Glomerular endothelial cell (primary cell): ENCODE data around the gene LRRC71. TPM values are rescaled to one million over a fixed set of nuclear protein-coding genes. Genes with fewer than 3 reads are reported as not detected.
"Not testable (repeated sequence)": the region's sequence is repeated elsewhere in the genome, so short reads cannot be mapped to it uniquely, and the experiment has no call there.

Experiments
- DNase-seq: peaks from one replicate; pipeline ENCODE4 v3.0.0-alpha.2; 2011; ENCODE audit warnings: low read depth, low spot score; ENCODE audit errors: extremely low read depth
- total RNA-seq: library from RNA; depleted of rRNA; stranded (reverse); fragments of >200 nt; gene quantifications from 2 replicates; pipeline ENCODE4 v1.2.3, GENCODE V29; 2015

LRRC71 gene
- total RNA-seq, 1 donor from 2014 or later = 0.12 TPM

DNA sequence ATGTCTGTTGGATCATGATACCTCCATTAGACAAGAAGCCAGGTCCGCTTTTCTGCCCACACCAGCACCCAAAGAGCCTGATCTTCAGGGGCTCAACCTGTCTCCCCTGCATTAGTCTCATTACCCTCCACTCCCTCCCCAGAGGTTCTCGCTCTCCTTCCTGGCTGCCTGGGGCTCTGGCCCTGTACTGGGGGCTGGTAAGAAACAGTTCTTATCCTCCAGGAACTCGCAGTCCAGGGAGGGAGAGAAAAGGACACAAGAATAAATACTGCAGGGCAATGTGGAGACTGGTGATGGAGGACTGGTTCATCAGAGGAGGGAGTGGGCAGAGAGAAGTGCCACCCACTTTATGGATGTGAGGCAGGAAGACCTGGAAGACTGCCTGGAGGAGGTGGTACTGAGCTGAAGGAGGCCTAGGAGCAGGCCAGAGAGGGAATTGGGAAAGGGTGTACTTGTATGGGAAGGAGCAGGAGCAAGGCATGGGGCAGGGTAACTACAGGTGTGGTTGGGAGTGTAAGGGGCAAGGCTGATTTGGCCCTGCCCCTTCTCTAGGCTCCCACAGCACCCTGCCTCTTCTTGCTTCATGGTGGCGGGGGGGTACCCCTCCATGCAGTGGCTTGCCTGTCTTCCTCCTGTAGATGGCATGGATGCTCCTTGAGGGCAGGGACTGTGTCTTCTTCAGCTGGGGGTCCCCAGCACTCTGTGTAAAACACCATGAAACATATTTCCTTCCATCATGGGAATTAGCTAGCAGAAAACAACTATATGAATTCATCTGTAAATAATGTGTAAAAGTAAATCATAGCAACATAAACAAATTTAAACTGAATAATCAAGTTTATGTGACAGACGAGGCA, 5.0 kb downstream of the LRRC71 start:
- no peak for DNase-seq

DNA sequence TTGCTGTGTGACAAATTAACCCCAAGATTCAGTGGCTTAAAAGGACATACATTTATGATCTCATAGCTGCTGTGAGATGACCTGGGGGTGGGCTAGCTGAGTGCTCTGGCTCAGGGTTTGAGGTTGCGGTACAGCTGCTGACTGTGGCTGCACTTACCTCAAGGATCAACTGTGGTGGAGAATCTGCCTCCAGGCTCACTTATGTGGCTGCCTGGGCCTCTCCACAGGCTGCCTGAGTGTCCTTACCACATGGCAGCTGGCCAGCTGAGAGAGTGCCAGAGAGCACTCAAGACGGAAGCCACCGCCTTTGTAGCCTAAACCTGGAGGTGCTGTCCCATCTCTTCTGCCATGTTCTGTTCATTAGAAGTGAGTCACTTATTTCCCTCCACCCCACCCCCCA, 5.7 kb downstream of the LRRC71 start:
- DNase-seq = no peak

DNA sequence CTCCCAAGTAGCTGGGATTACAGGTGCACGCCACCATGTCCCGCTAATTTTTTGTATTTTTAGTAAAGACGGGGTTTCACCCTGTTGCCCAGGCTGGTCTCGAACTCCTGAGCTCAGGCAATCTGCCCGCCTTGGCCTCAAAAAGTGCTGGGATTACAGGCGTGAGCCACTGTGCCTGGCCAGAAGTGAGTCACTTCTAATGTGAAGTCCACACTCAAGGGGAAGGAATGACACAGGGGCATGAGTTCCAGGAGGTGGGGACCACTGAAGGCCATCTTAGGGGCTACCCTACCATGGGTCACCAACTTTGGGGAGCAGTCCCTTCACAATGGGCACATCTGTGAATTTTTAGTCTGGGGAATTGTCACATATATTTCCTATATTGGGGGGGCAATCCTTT, 6.3 kb downstream of the LRRC71 start:
- not testable (repeated sequence) for DNase-seq

DNA sequence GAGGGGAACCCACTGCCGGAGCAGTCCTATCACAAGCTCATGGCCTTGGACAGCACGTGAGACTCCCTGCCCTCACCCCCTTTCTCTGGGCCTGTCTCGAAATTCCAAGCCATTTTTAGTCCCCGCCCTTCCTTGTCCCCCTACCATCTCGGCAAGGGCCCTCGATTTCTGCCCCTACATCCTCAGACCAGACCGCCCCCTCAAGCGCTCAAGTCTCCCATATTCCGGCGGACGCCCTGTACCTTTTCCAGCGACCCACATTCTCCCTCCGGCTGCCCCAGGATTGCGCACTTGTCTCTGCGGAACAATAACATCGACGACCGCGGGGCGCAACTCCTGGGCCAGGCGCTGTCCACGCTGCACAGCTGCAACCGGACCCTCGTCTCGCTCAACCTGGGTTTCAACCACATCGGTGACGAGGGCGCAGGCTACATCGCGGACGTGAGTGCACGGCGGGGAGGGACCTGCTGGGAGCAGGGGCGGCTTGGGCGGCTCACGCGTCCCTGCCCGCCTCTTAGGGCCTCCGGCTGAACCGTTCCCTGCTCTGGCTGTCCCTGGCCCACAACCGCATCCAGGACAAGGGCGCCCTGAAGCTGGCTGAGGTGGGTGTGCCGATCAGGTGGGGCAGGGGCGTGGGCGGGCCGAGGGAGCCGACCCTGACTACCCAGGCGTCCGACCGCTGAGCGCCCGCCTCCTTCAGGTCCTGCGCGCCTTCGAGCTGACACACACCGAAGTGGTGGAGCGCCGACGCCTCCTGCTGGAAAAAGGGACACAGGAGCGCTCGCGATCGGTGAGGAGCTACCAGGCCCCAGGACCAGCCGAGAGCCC, 7.0 kb downstream of the LRRC71 start:
- no peak for DNase-seq

DNA sequence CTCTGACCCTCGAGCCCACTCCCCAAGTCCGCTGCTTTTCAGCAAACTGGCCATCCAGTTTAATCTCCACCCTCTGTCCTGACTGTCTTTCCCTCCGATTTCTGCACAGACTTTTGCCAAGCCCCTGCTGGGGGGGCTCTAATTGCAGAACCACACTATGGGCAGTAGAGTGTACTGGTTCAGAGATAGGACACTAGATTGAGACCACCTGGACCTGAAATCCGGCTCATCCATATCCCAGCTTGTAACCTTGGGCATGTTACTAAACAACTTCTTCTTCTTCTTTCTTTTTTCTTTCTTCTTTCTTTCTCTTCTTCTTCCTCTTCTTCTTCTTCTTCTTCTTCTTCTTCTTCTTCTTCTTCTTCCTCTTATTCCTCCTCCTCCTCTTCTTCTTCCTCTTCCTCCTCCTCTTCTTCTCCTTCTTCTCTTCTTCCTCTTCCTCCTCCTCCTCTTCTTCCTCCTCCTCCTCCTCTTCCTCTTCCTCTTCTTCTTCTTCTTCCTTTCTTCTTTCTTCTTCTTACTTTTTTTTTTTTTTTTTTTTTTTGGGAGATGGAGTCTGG, 7.7 kb downstream of the LRRC71 start:
- DNase-seq = no peak

DNA sequence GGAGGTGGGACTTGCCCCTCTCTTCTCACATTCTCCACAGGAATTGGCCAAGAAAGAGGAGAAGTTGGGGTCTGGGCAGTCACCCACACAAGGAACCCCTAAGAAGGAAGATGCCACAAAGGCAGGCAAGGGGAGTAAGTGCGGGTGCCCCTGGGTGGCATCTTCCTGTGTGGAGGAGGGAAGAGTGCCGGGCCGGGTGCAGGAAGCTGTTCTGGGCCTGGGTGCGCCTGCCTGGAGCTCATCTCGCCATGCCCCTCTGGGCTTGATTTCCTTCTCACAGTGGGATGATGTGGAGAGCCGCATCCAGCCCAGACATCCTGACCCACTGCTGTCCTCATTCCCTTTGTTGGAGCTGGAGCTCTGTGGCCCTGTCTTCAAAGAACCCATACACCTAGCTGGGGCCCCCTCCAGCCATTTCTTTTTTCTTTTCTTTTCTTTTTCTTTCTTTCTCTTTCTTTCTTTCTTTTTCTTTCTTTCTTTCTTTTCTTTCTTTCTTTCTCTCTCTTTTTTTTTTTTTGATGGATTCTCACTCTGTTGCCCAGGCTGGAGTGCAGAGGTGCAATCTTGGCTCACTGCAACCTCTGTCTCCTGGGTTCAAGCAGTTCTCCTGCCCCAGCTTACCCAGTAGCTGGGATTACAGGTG, 9.3 kb downstream of the LRRC71 start:
- no peak for DNase-seq

DNA sequence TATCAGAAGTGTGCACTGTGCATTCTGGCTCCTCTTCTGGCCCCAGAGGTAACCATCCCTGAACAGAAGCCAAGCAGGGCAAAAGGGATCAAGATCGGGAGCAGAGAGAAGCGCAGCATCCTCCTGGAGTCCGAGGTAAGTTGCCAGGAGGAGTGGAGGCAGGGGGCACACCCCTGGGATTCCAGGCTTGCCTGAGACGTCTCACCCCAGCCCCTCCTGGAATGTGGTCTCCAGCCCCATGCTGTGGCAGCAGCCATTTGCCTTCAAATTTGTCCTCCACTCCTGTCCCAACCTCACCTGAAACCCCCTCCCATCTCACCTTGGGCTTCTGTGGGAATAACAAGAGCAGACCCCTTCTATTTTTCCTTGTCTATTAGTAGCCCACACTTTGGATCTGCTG, 10.1 kb downstream of the LRRC71 start:
- no peak for DNase-seq

DNA sequence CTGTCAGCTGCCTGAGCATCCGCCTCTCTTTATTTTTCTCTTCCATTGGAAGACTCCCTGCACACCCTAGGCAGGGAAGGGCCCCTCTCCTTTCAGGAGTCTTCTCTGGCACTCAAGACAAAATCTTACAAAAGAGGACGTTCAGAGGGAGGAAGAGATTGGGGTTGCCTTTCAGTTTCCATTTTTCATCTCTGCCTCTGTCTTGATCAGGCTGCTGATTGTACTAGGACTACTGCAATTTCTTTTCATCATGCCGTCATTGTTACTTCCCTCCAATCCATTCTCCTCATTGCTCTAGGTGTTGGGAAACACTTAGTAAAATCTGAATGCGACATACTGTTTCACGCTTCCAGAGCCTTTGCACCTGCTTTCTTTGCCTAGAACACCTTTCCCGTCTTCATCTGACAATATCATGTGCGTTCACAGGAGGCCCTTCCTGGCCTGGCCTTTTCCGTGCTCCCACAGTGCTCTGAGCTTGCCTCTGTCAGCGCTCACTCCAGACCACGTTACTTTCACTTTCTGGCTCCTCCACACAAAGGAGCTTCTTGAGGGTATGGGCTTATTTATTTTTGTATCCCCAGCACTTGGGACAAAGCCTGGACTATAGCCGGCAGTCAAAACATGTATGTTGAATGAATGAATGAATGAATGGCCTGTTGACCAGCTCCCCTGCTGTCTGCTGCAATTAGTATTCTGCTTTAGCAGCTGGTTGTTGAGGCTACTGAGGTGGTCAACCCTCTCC, 10.9 kb downstream of the LRRC71 start:
- no peak for DNase-seq

DNA sequence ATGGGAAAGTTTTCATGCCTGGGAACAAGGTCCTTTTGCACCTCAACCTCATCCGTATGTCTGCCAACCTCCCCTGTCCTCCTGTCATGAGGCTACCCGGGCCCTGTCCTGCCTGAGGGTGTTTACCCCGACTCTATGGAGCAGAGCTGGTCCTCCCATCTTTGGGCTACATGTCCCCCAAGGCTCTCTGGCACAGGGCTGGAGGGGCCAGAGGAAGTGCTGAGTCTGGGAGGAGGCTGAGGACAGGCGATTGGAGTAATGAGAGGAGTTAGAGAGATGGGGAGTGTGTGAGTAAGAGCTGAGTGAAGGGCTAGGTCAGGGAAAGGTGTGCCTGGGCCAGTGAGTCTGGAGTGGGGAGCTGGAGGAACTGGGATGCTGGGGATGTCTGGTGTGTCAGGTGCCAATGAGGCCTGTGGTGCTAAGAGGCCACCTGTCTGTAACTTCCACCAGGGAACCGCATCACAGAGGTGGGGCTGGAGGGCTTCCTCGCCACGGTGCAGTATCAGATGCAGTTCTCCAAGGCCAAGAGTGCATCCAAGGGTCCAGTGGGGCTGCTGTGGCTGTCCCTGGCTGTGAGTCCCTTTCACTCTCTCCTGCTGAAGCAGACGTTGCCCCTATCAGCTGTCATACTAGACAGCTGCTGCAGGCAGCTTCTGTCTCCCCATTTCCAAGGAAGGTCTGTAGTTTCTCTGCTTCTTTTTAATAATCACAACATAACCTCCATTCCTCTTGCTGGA, 11.7 kb downstream of the LRRC71 start:
- no peak for DNase-seq

DNA sequence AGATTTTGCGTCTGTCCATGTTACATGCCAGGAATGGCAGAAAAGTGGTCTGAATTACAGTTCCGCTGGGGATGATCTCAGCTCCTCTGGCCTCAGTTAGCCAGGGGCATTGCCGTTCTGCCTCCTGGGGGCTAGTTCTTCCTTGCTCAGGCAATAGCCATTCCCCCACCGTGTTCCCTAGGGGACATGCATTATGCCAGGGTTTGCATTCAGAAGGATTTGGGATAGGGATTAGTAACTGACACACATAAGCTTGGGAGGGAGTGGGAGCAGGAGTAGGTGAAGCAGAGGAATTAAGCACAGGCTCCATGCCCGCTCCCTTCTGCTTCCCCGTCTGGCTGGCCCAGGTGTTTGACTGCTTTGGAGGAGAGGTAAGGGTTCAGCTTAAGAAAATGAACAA, 12.7 kb downstream of the LRRC71 start:
- DNase-seq = no peak

DNA sequence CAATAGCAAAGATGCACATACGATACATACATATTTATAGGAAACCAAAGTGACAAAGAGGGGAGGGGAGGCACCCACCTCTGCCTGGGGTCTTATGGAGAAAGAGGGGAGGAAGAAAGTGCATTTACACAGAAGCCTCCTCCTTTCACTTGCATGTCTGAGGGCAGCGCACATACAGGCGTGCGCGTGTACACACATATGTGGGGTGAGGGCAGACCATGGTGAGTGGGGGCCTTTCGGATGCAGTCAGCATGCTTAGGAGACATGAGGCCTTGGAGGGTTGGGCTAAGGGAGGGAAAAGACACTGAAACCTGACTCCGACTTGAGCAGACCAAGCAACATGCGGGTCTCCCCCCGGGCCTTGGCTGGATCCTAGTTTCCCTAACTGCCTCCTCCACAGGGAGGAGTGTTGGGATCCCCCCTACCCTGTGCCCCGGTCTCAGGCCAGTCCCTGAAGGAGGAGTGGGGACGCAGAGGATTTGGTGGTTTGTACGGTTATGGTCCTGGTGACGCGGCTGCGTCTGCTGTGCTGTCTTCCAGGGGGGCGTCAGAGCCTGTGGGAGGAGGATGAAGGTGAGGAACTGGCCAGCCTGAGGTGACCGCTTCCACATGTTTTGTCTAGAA, 15.2 kb downstream of the LRRC71 start:
- no peak for DNase-seq

DNA sequence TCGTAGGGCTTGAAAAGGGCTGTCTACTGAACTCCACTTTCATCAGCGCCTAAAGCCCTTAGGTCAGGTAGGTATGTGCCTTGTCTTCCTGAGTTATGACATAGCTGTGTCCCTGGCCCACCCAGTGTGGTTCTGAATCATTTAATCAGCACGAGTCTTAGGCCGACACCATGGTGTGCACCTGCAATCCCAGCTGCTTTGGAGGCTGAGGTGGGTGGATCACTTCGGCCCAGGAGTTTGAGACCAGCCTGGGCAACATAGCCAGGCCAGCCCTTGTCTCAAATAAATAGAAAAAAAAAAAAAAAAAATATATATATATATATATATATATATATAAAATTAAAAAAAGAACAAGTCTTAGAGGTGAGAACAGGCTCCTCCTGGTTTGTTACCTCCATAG, 15.8 kb downstream of the LRRC71 start:
- no peak for DNase-seq

DNA sequence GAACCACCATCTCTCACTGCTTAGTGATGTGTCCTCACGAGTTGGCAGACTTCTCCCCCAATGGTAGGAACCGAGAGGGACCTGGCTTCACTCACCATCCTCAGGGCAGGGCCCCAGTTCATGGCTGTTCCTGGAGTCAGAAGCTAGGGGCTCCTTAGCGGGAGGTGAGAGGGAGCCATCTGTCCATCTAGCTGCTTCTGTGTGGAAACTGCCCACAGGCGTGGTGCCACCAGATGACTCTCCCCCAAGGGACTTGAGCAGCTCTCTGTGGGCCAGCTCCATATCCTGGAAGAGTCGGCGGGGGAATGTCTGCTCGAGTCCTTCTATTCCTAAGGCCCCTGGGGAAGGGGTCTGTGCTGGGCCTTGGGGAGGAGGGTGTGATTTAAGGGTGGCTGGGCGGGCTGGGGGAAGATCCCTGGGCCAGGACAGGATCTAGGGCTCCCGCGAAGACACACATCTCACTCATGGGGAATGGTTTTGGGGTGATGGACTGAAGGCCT, 16.3 kb downstream of the LRRC71 start:
- DNase-seq = no peak

DNA sequence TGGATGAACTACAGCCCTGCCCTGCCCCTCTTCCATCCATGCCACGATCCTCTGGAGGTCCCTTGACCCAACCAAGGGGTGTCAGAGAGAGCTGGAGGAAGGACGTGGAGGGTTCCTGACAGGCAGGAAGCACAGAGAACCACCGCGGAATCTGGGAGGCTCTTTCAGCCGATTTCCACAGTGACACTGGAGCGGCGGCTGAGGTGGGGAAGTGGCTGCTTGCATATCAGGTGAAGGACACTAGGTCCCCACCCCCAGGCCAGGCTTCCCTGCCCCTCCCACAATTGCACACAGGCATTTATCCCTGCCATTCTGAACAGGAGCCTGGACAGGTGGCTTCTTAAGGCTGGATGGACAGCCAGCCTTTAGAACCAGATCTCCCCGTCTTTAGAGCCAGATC, 17.5 kb downstream of the LRRC71 start:
- DNase-seq = no peak

DNA sequence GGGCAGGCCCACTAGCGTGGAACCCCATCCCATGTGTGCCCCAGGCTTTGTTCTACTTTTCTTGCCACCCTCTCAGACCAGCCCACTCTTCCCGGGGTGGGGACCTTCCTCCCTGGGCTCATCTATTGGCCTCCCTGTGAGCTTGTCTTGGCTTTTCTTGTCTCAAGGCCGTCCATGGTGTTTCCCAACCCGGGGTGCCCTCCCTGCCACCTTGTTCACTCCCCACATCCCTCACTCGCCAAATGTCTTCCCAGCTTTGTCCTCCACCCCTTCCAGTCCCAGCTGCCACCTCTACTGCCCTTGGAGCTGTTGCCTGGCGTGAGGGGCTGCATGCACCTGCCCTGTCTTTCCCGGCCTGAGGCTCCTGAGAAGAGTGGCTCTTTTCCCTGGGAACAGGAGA, 18.4 kb downstream of the LRRC71 start:
- no peak for DNase-seq

DNA sequence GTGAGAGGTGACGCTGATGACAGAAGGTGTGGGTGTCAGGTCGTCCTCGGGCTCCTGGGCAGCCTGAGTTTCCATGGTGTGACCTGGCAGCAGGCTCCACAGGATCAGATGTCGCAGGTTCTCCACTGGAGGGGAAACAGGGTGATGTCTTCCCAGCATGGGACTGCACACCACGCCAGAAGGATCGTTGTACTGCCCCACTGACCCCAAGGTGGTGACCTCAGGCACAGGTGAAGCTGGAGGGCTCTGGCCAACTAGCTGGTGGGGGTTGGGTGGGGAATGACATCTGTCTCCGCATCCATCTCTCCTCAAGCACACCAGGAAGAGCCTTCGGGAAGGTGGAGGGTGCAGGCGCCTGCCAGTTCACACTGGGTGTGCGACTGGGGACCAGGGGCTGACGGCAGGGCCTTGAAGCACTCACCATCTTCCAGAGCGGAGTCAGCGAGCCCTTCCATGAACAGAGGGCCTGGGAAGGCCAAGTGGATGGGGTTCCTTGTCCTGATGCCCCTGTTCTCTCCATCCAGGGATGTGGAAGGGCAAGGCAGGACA, 19.4 kb downstream of the LRRC71 start:
- DNase-seq = no peak

DNA sequence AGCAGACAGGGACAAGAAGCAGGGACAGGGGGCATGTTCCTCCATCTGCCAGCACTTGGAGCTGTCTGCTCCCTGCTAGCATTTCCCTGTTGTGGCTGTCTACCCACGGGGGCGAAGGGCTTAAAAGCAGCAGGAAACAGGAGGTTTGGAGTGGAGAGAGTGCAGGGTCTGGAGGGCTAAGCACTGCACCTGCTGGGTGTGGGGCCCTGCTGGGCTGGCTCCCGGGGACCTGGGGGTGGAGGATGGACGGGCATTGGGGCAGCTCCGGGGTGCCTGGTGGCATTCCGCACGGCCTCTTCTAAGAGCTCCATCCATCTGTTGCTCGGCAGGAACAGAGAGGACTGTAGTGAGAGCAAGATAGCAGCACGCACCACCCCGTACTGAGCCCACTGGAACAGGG, 21.2 kb downstream of the LRRC71 start:
- no peak for DNase-seq

DNA sequence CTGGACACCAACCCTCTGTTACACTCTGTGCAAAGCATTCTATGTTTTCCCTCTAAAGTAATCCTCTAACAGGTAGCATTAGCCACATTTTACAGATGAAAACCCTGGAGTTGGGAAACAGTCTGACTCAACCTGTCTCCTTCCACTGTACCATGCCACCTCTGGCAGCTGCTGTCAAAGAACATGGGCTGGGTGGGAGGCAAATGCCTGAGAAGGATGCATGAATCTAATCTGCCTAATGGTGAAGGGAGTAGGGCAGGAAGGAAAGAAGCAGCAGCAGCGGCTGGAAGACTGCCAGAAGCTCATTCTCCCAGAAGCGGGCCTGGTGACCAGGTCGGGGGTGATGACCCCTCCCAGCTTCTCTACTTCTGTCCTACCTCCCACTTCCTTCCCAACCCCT, 21.7 kb downstream of the LRRC71 start:
- no peak for DNase-seq

DNA sequence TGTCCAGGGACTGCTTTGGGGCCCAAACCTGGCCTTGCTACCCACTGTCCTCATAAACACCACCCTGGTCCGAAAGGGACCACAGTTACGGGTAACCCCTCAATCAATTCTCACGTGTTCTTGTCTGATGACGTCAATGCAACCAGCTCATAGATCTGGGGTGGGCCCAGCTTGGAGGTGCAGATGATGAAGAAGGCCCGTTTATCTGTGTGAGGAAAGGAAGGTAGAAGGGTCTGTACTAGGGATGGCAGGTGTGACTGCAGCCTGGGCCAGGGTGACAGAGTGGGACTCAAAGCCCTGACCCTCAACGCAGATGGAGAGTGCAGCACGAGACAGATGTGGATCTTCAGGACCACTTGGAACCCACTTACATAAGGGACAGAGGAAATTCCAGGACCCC, 22.1 kb downstream of the LRRC71 start:
- no peak for DNase-seq
